GM12878 (cell line): ENCODE results near the gene ATF4. TPM values are rescaled to one million over a fixed set of nuclear protein-coding genes. Genes with fewer than 3 reads are reported as not detected.

ENCODE experiments used
- ATAC-seq: fragments of 200-7000 bp; cut with Tn5 transposase; 3 replicates; pipeline ENCODE4 v1.9.1; 2020; ENCODE audit warnings: mild to moderate bottlenecking, moderate library complexity
- BruUV-seq: library from RNA; stranded (reverse); fragments of 400-500 nt; replicated peaks from 2 replicates; lab custom pipeline; 2021; lab: Mats Ljungman, UMichigan
- CTCF ChIA-PET: fragments of 300-600 bp; sonication (Branson Sonifier 250); formaldehyde crosslinking; extraction: SDS; loops from one replicate; lab custom pipeline; 2021; ENCODE audit warnings: inconsistent platforms; lab: Yijun Ruan, JAX
- POLR2A ChIA-PET: fragments of 350-600 bp; formaldehyde crosslinking; extraction: SDS; loops from one replicate; lab custom pipeline; 2021; ENCODE audit warnings: inconsistent platforms; lab: Charles Lee
- RAD21 ChIA-PET: fragments of 300-600 bp; sonication (Branson Sonifier 250); formaldehyde crosslinking; loops from one replicate; lab custom pipeline; 2023; ENCODE audit warnings: antibody characterized with exemption; ENCODE audit not compliant: unreplicated experiment; lab: Charles Lee
- SMC1A ChIA-PET: fragments of 300-600 bp; sonication (Branson Sonifier 250); formaldehyde crosslinking; loops from one replicate; lab custom pipeline; 2023; ENCODE audit not compliant: unreplicated experiment, uncharacterized antibody; lab: Charles Lee
- DNase-seq: peaks from one replicate; pipeline ENCODE4 v3.0.0-alpha.2; 2011; ENCODE audit warnings: low read depth, low spot score
- FAIRE-seq: peaks from 3 replicates; lab custom pipeline; 2011; peaks lifted over from hg19 to GRCh38; lab: Jason Lieb, UNC
- H2AFZ ChIP-seq: 2 replicates; pipeline ENCODE4 v1.6.0; 2011; ENCODE audit warnings: low read depth, low read length, control low read depth; ENCODE audit not compliant: control insufficient read depth
- H3K27ac ChIP-seq: 2 replicates; pipeline ENCODE4 v1.5.1; 2011; ENCODE audit warnings: control low read depth; ENCODE audit not compliant: control insufficient read depth, insufficient read depth
- H3K27me3 ChIP-seq, 2 experiments: replicated peaks in 1 of 2; 2 replicates each; pipeline versions ENCODE4 v1.6.0 to v1.6.1; 2011; ENCODE audit warnings: low read length in 1 of 2; ENCODE audit not compliant: control insufficient read depth in 2 of 2, insufficient read depth in 2 of 2
- H3K36me3 ChIP-seq, 2 experiments: 2 replicates each; pipeline ENCODE4 v1.5.1; 2011; ENCODE audit warnings: low read length in 1 of 2; ENCODE audit not compliant: control insufficient read depth in 2 of 2, insufficient read depth in 2 of 2
- H3K4me1 ChIP-seq: 2 replicates; pipeline ENCODE4 v1.6.1; 2011; ENCODE audit warnings: mild to moderate bottlenecking, low read length, moderate library complexity, mixed read lengths; ENCODE audit not compliant: control insufficient read depth, insufficient read depth
- H3K4me2 ChIP-seq: 2 replicates; pipeline ENCODE4 v1.6.0; 2011; ENCODE audit warnings: control low read depth; ENCODE audit not compliant: control insufficient read depth, insufficient read depth
- H3K4me3 ChIP-seq: fragments of 200-600 bp; sonication (generic); 2 replicates; pipeline ENCODE4 v1.5.1; 2016
- H3K79me2 ChIP-seq: 2 replicates; pipeline ENCODE4 v1.6.0; 2011; ENCODE audit warnings: low read length; ENCODE audit not compliant: control insufficient read depth, insufficient read depth
- H3K9ac ChIP-seq: 2 replicates; pipeline ENCODE4 v1.8.0; 2011; ENCODE audit warnings: low read length, control low read depth, mixed read lengths; ENCODE audit not compliant: control insufficient read depth, insufficient read depth
- H3K9me3 ChIP-seq: replicated peaks from 3 replicates; pipeline ENCODE4 v1.5.1; 2011; ENCODE audit warnings: mild to moderate bottlenecking, low read length; ENCODE audit not compliant: control insufficient read depth, insufficient read depth
- H4K20me1 ChIP-seq: 2 replicates; pipeline ENCODE4 v1.6.0; 2011; ENCODE audit not compliant: control insufficient read depth, insufficient read depth
- ASH2L ChIP-seq: fragments of 300-600, 200-600 bp; sonication (generic); IDR thresholded peaks from 2 replicates; pipeline ENCODE4 v1.6.1; 2017; ENCODE audit warnings: low read depth, mild to moderate bottlenecking, borderline replicate concordance
- BACH1 ChIP-seq: fragments of 450-650 bp; IDR thresholded peaks from 2 replicates; pipeline ENCODE4 v1.6.1; 2017; ENCODE audit warnings: mild to moderate bottlenecking, borderline replicate concordance
- CREM ChIP-seq: IDR thresholded peaks from 2 replicates; pipeline ENCODE4 v1.6.1; 2014; ENCODE audit warnings: antibody characterized with exemption, low read depth
- ETV6 ChIP-seq, 2 experiments: fragments of 450-650 bp in 1 of 2; IDR thresholded peaks in 1 of 2; conservative IDR thresholded peaks in 1 of 2; 2 replicates each; pipeline ENCODE4 v1.6.1; 2014; ENCODE audit warnings: antibody characterized with exemption in 1 of 2, borderline replicate concordance in 1 of 2, low read depth in 1 of 2, mild to moderate bottlenecking in 1 of 2, moderate library complexity in 1 of 2
- GABPA ChIP-seq: IDR thresholded peaks from 2 replicates; pipeline ENCODE4 v1.6.1; 2014; ENCODE audit warnings: antibody characterized with exemption, low read depth, mild to moderate bottlenecking, inconsistent platforms
- PML ChIP-seq: IDR thresholded peaks from 2 replicates; pipeline ENCODE4 v1.6.1; 2012; ENCODE audit warnings: low read length, inconsistent platforms
- RELA ChIP-seq: fragments of 450-650 bp; IDR thresholded peaks from 2 replicates; pipeline ENCODE4 v1.8.0; 2014; ENCODE audit warnings: borderline replicate concordance; ENCODE audit not compliant: partially characterized antibody
- RFX5 ChIP-seq: IDR thresholded peaks from 2 replicates; pipeline ENCODE4 v1.6.1; 2011; ENCODE audit warnings: low read depth, low read length, improper control_type of control experiment
- ZSCAN29 ChIP-seq: fragments of 450-650 bp; IDR thresholded peaks from 2 replicates; pipeline ENCODE4 v1.6.1; 2017; ENCODE audit warnings: mild to moderate bottlenecking, moderate library complexity
- WGBS: methylation state at CpG from one replicate; pipeline ENCODE4 v1.1.6; 2016; ENCODE audit warnings: low lambda C conversion rate; ENCODE audit not compliant: insufficient replicate concordance, insufficient coverage; ENCODE audit errors: missing lambda C conversion rate; 5-methylcytosine and 5-hydroxymethylcytosine counted together
- in situ Hi-C: fragments of 300-500 bp; cut with MboI; formaldehyde crosslinking; loops from 9 replicates; pipeline ENCODE4 v1.14.3; 2018; ENCODE audit warnings: mixed read lengths
- intact Hi-C: fragments of 100-400 bp; cut with micrococcal nuclease; formaldehyde crosslinking; loops from one replicate; pipeline ENCODE4 v1.14.2; 2022; ENCODE audit not compliant: unreplicated experiment
- polyA plus RNA-seq, 11 experiments: library from polyadenylated mRNA; depleted of rRNA in 4 of 11; unstranded in 6 of 11; stranded (reverse) in 5 of 11; fragments of >200 nt; fragmentation: Nextera tagmentation in 4 of 11; fragmentation: Illumina TruSeq in 1 of 11; extraction: Ambion mirVana in 4 of 11; extraction: Trizol in 1 of 11; gene quantifications; 1 replicate in 1 of 11; 2 replicates in 10 of 11; pipeline versions ENCODE4 v1.2.1 to v1.2.3, GENCODE V29; 2011 to 2016; ENCODE audit warnings: inconsistent platforms in 2 of 11, missing spikeins in 2 of 11, low read depth in 1 of 11
- total RNA-seq, 4 experiments: library from RNA; depleted of rRNA in 3 of 4; stranded (reverse); fragments of >200 nt in 3 of 4; fragmentation: Illumina TruSeq in 1 of 4; extraction: Trizol in 1 of 4; gene quantifications; 2 replicates each; pipeline versions ENCODE4 v1.2.1 to v1.2.3, GENCODE V29; 2013 to 2021
- TF ChIP-seq, protein P1 (sequence below): IDR thresholded peaks from 2 replicates; pipeline ENCODE4 v1.6.1; 2012; ENCODE audit warnings: low read depth, low read length, improper control_type of control experiment
- TF ChIP-seq, protein P2 (sequence below): fragments of 450-650 bp; IDR thresholded peaks from 2 replicates; pipeline ENCODE4 v1.6.1; 2017; ENCODE audit warnings: low read depth, mild to moderate bottlenecking, moderate library complexity
- TF ChIP-seq, protein P3 (sequence below): fragments of 450-650 bp; IDR thresholded peaks from 2 replicates; pipeline ENCODE4 v1.6.1; 2016; ENCODE audit warnings: mild to moderate bottlenecking
- TF ChIP-seq, protein P4 (sequence below), 3 experiments: IDR thresholded peaks in 2 of 3; conservative IDR thresholded peaks in 1 of 3; 2 replicates each; pipeline ENCODE4 v1.5.1; 2011; ENCODE audit warnings: low read depth in 3 of 3, low read length in 3 of 3, mild to moderate bottlenecking in 3 of 3, control low read depth in 2 of 3, moderate library complexity in 2 of 3, inconsistent platforms in 1 of 3, mixed read lengths in 1 of 3; ENCODE audit not compliant: control insufficient read depth in 2 of 3, insufficient read depth in 1 of 3; ENCODE audit errors: extremely low read depth in 1 of 3

The ATF4 gene
- total and polyA plus RNA-seq, 10 of the 15 experiments (the other 5 are each of a cell fraction or from before 2014, with no cell fraction given), result 88.3 to 605 (median 320) TPM

DNA sequence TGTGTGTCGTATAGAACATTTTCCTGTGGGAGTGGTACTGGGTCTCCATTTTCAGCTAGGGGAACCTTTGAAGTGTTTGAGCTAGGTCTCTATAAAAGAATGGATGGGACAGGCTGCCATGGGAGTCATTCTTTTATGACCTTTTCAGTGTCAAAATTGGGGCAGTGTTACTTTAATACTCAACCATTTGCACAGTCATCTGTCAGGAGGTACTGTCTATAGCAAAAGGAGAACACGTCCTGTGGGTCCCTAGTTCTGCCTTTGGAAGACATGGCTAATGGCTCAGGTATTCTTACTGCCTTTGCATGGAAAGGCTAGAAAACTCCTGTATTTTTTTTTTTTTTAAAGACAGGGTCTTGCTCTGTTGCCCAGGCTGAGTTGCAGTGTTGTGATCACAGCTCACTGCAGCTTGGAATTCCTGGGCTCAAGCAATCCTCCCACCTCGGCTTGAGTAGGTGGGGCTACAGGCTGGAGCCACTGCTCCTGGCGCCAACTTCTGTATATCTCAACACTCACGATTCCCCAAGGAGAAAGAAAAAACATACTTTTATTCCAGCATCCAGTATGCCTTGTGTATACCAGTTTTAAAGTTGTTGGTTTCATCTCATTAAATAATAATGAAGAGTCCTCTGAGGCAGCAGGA, 2.1 kb upstream of the ATF4 start (continued):
- no peak for TF ChIP-seq RFX5
- TF ChIP-seq, protein P1, sequence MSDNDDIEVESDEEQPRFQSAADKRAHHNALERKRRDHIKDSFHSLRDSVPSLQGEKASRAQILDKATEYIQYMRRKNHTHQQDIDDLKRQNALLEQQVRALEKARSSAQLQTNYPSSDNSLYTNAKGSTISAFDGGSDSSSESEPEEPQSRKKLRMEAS, result no peak
- TF ChIP-seq, protein P2, sequence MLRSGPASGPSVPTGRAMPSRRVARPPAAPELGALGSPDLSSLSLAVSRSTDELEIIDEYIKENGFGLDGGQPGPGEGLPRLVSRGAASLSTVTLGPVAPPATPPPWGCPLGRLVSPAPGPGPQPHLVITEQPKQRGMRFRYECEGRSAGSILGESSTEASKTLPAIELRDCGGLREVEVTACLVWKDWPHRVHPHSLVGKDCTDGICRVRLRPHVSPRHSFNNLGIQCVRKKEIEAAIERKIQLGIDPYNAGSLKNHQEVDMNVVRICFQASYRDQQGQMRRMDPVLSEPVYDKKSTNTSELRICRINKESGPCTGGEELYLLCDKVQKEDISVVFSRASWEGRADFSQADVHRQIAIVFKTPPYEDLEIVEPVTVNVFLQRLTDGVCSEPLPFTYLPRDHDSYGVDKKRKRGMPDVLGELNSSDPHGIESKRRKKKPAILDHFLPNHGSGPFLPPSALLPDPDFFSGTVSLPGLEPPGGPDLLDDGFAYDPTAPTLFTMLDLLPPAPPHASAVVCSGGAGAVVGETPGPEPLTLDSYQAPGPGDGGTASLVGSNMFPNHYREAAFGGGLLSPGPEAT, result no peak
- no peak for TF ChIP-seq ASH2L

DNA sequence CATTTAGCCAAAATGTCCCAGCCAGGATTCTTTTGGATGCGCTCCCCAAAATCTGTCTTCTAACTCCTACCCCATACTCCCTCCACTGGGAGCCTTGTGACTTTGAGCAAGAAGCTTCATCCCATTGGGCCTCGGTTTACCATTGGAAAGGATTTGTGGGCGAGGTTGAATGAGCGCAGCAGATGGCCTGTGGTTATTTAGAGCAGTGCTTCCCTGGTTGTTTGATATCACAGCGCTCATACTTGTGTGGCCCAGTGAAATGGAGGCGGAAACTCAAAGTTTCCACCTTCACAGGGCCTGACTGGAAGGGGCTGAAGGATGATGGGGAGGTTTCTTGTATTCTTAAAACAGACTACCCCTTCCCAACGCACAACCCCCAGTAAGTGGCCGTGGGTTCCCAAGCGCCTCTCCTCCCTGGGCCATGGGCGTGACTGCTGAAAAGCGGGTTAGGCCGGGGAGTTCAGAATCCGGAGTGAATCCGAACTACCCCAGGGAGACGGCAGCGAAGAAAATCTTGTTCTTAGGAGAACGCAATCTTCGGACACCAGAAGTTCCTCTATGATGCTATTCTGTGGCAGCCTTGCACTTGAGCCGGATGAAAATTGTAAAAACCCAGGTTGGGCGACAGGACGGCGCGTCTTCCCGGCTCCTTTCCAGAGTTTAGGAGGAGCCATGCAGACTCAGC, 1.2 kb upstream of the ATF4 start:
- CTCF ChIA-PET, result interaction anchor here (1.0 to 17.8 kb wide), 20 partner anchors 10 to 348 kb away, joined by 3 to 372 read pairs (median 4); partner anchors contain the start of genes MIEF1, RPS19BP1 and TAB1
- H2AFZ ChIP-seq, result peak overlapping the region; percentile 67
- H3K4me2 ChIP-seq, result peak overlapping the region; percentile 91
- DNase-seq, result no peak
- RAD21 ChIA-PET, result interaction anchor here (1.0 to 1.6 kb wide), 12 partner anchors 11 to 525 kb away, joined by 3 to 44 read pairs (median 7); partner anchors contain the start of genes MIEF1, RPL3 and TAB1
- H3K27ac ChIP-seq, result peak overlapping the region; percentile 96
- FAIRE-seq, result no peak
- SMC1A ChIA-PET, result interaction anchor here (0.7 to 3.8 kb wide), 9 partner anchors 9 to 518 kb away, joined by 3 to 30 read pairs (median 3); a partner anchor contains a TSS
- peak overlapping the region; percentile 77 for H3K4me3 ChIP-seq
- POLR2A ChIA-PET, result interaction anchor here (0.6 to 1.6 kb wide), 12 partner anchors 10 to 368 kb away, joined by 3 to 32 read pairs (median 4); partner anchors contain the start of genes MIEF1, RPL3 and TAB1
- H3K36me3 ChIP-seq, result peaks cover 28 to 36% of the 10 kb centered on the region in 2 experiments; a peak in 3 of 4 replicates
- no TSS peak for BruUV-seq
- no peaks in the 10 kb centered on the region for H3K27me3 ChIP-seq
- peak; percentile 0; the same call in 1 of the 3 replicates for ATAC-seq
- H3K79me2 ChIP-seq, result peaks cover 57% of the 10 kb centered on the region
- H3K4me1 ChIP-seq, result peaks cover 22% of the 10 kb centered on the region
- 8% methylated on average over 24 of the region's 24 CpGs for WGBS
- H3K9me3 ChIP-seq, result no peaks in the 10 kb centered on the region
- H3K9ac ChIP-seq, result peak overlapping the region; percentile 99
- H4K20me1 ChIP-seq, result peaks cover 17% of the 10 kb centered on the region; the same call in 1 of the 2 replicates
- in situ Hi-C loops (loop anchor here (25.0 kb wide), 1 partner anchor 357 kb away; the partner anchor contains the start of gene CBX7), intact Hi-C loops (loop anchor here (5.0 kb wide), 1 partner anchor 122 kb away; the partner anchor contains the start of gene TAB1)
- TF ChIP-seq ZSCAN29 (peak; percentile 80), PML (no peak), ETV6 (conservative IDR thresholded peaks at IDR 0.05 in 1 of 2, IDR thresholded peaks at IDR 0.05 in 1 of 2; ENCODE audit: borderline replicate concordance in 1 of 2, low read depth in 1 of 2) (no peak), RELA (no peak), GABPA (no peak), CREM (0 out of 2 replicates have a peak, but pooled peaks have one; percentile 11), BACH1 (no peak)
- TF ChIP-seq, protein P3, sequence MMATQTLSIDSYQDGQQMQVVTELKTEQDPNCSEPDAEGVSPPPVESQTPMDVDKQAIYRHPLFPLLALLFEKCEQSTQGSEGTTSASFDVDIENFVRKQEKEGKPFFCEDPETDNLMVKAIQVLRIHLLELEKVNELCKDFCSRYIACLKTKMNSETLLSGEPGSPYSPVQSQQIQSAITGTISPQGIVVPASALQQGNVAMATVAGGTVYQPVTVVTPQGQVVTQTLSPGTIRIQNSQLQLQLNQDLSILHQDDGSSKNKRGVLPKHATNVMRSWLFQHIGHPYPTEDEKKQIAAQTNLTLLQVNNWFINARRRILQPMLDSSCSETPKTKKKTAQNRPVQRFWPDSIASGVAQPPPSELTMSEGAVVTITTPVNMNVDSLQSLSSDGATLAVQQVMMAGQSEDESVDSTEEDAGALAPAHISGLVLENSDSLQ, result no peak
- TF ChIP-seq, protein P4, sequence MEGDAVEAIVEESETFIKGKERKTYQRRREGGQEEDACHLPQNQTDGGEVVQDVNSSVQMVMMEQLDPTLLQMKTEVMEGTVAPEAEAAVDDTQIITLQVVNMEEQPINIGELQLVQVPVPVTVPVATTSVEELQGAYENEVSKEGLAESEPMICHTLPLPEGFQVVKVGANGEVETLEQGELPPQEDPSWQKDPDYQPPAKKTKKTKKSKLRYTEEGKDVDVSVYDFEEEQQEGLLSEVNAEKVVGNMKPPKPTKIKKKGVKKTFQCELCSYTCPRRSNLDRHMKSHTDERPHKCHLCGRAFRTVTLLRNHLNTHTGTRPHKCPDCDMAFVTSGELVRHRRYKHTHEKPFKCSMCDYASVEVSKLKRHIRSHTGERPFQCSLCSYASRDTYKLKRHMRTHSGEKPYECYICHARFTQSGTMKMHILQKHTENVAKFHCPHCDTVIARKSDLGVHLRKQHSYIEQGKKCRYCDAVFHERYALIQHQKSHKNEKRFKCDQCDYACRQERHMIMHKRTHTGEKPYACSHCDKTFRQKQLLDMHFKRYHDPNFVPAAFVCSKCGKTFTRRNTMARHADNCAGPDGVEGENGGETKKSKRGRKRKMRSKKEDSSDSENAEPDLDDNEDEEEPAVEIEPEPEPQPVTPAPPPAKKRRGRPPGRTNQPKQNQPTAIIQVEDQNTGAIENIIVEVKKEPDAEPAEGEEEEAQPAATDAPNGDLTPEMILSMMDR (IDR thresholded peaks at IDR 0.05 in 2 of 3, conservative IDR thresholded peaks at IDR 0.05 in 1 of 3; ENCODE audit: control insufficient read depth in 2 of 3, extremely low read depth in 1 of 3, insufficient read depth in 1 of 3, low read depth in 3 of 3, low read length in 3 of 3), result no peak; a peak in 1 of 6 replicates
